GM23338 (cell line): Measurements from ENCODE around the gene CLCN6.
A peak's percentile ranks its signal among the peaks of the same experiment; 100 is the strongest.

Experiments used
- CREB1 ChIP-seq: fragments of 250-450 bp; sonication (Bioruptor Pico); IDR thresholded peaks from 2 replicates; pipeline ENCODE4 v1.5.0; 2020; ENCODE audit warnings: low read depth, mild to moderate bottlenecking, moderate library complexity
- CTCF ChIP-seq, 2 experiments: fragments of 200-600 bp in 1 of 2; sonication (generic) in 1 of 2; conservative IDR thresholded peaks; 2 replicates each; pipeline versions ENCODE4 v1.5.1 to v1.6.1; 2016 to 2017; ENCODE audit warnings: antibody characterized with exemption in 2 of 2, low read depth in 2 of 2, mild to moderate bottlenecking in 2 of 2, moderate library complexity in 1 of 2
- EZH2 ChIP-seq: fragments of 200-600 bp; sonication (generic); IDR thresholded peaks from one replicate; pipeline ENCODE4 v1.8.0; 2017; ENCODE audit warnings: antibody characterized with exemption, mild to moderate bottlenecking, low read depth; ENCODE audit not compliant: unreplicated experiment
- REST ChIP-seq: IDR thresholded peaks from one replicate; pipeline ENCODE4 v1.6.1; 2018; ENCODE audit warnings: antibody characterized with exemption; ENCODE audit not compliant: unreplicated experiment

GRCh38 chr1:11805422-11806306 is at the start of gene CLCN6, which contains the start of gene MTHFR:
- TF ChIP-seq CTCF (conservative IDR thresholded peaks at IDR 0.05; ENCODE audit: low read depth in 2 of 2), result no peak
- no peak for TF ChIP-seq EZH2
- no peak for TF ChIP-seq REST
- TF ChIP-seq CREB1, result peak; percentile 88
